ENCODE data around the gene PITRM1. TPM values are rescaled to one million over a fixed set of nuclear protein-coding genes. Genes with fewer than 3 reads are reported as not detected.
A peak's percentile ranks its signal among the peaks of the same experiment; 100 is the strongest.
"Not testable (repeated sequence)": the region's sequence is repeated elsewhere in the genome, so short reads cannot be mapped to it uniquely, and the experiment has no call there.

PITRM1 gene
- 10 to 100 TPM; 52.2 to 54.0 TPM for total RNA-seq
- long read RNA-seq, transcript PITRM1-201 (27 exons, 3,450 nt): major isoform, 16 of 40 reads
- long read RNA-seq, partial matches to known transcripts: 20 of 40 reads
- long read RNA-seq, other reads (novel, unspliced or antisense): 3 of 40 reads

DNA sequence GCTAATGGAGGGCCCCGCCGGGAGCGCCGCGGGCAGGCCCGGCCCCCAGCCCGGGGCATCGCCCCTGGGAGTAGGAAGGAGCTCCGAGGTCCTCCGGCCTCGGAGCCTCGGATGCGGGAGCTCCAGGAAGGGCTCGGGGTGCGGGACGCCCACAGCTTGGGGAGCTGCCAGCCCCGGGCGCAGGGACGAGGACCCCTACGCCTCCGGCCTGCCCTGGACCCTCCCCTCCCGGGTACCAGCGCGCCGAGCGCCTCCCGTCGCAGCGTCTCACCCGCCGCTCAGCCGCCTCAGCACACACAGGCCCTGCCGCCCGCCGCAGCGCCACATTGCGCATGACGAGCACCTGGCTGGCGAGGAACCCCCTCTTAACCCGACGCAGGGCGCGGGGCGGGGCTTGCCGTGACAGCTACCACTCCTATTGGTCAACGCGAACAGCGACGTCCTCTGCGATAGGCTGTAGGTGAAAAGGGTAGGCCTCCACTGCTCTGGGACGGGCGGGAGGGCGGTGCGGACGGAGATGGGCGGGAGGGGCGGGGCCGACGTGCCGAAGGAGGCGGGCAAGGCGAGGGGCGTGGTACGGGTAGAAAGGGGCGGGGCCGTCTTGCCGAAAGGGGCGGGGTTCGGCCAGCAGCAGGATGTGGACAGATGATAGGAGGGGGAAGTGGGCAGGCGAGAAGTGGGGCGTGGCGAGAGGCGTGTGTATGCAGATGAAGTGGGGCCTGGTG, at the start of gene PITRM1:
TSS of gene PITRM1 (minus strand) at position 337 of the 725 bp plus-strand sequence. CDS start at position 327, 10 bp downstream.
- intact Hi-C loops (cut with DNase I, micrococcal nuclease): no loop called here
- DNase-seq: peak; percentile 99
- peak; percentile 83 for ATAC-seq

- no peak for ATAC-seq
- intact Hi-C loops (cut with DNase I, micrococcal nuclease): no loop called here
Observed at GRCh38 chr10:3222068-3222467, 49.5 kb upstream of the PITRM1 start.

DNA sequence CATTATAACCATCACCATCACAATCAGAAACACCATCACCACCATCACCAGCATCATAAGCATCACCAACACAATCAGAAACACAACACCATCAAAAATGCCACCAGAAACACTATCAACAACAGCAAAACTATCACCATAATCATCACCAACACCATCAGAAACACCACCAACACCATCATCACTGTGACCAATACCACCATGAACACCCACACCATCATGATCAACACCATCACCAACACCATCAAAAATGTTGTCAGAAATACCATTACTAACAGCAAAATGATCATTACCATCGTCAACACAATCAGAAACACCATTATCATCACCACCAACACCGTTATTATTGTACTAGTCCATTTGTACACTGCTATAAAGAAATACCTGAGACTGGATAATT, 49.0 kb upstream of the PITRM1 start:
- DNase-seq; intact Hi-C loops (cut with DNase I, micrococcal nuclease); ATAC-seq: not testable (repeated sequence)

More at GRCh38 chr10:3222068-3222467, 49.5 kb upstream of the PITRM1 start:
- no peak for DNase-seq

- intact Hi-C loops (cut with DNase I, micrococcal nuclease): no loop called here
- DNase-seq (no peak), ATAC-seq (no peak)
Observed at GRCh38 chr10:3220853-3221252, 48.3 kb upstream of the PITRM1 start.

GRCh38 chr10:3219021-3219628, 46.5 kb upstream of the PITRM1 start:
- DNase-seq; ATAC-seq; intact Hi-C loops (cut with DNase I, micrococcal nuclease): not testable (repeated sequence)

DNA sequence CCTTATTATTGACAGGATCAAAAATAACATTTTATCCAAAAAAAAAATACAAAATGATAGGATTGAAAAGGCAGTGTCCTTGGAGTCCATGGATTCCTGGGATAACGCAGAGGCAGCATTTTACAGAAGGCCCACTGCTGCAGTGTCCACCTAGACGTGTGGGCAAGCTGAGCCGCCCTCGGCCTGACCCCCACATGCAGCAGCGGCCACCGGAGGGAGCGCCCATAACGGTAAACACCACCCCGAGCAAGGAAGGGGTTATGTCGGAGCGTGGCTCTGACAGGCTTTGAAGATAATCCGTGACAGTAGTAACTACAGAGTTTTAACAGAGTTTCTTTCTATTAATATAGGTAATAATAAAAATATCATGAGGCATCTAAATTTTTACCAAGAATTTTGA, 45.3 kb upstream of the PITRM1 start:
- ATAC-seq (no peak), DNase-seq (no peak)
- intact Hi-C loops (cut with DNase I, micrococcal nuclease): no loop called here

DNA sequence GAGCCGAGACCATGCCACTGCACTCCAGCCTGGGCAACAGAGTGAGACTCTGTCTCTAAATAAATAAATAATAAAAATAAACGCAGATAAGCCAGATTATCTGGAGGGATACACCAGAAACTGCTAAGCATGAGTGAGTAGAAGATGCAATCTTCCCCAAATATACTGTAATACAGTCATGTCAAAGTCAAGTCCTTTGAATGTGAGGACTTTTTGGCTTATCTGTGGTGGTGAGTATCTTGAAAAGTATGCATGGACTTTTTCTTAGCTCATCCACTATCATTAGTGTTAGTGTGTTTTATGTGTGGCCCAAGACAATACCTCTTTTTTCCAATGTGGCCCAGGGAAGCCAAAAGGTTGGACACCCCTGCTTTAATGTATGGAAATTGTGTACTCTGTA, 44.7 kb upstream of the PITRM1 start:
- intact Hi-C loops (cut with DNase I, micrococcal nuclease): no loop called here
- DNase-seq (no peak), ATAC-seq (no peak)

DNA sequence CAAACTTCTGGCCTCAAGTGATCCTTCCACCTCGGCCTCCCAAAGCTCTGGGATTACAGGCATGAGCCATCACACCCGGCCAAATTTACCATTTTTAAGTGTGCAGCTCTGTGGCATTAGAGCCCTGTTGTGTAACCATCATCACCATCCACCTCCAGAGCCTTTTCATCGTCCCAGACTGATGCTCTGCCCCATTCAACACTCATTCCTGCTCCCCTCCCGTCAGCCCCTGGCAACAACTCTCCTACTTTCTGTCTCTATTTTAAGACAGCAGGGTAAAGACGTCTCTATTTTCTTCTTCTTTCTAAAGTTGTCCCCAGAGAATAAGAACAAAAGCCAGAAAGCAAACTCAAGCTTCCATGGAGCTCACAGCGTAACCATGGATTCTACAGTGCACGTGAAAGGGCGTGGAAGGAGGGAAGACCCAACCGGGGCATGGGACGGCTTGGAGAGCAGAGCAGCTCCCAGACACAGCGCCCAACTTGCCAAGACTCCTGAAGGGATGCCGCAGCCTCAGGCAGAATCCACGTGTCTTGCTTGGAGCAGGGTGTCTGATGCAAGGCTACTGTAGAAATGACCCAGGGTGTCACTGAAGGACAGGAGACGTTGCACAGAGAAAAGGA, 42.7 kb upstream of the PITRM1 start:
- no peak for ATAC-seq
- DNase-seq: no peak
- intact Hi-C loops (cut with DNase I, micrococcal nuclease): no loop called here

DNA sequence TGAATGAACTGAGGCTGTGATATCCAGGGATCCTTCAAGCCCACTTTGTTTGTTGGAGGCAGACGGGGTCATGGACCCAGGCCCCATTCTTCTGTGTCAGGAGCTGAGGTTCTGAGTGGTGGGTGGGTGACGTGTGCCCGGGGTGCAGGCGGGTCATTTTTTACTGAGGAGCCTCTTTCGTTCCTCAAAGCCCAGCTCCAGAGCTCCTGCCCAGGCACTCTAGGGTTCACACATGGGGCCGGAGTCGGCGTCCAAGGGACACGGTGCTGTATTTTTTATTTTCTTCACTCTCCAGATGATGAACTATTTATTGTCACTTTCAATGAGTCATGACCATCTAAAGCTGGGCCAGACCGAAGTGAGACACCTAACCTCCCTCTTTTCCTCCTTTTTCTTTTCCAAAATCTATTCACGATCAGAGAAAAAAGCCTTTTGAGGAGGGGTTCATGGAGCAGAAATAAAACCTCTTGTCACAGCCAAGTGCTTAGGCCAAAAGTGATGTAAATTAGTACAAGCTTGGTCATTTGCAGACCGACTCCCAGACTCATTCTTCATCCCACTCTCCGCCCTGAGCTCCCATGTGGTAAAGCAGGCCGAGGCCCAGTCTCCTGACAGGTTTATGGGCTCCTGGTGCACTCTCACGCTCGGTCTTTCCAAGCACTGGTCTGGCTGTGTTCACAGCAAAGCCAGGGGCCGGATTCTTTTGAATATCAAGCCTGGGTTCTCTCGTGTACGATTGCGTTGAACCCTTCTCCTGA, 41.4 kb upstream of the PITRM1 start:
- intact Hi-C loops (cut with DNase I, micrococcal nuclease): no loop called here
- ATAC-seq (no peak), DNase-seq (no peak)

GRCh38 chr10:3213208-3213607, 40.6 kb upstream of the PITRM1 start:
- no peak for DNase-seq
- ATAC-seq: no peak

DNA sequence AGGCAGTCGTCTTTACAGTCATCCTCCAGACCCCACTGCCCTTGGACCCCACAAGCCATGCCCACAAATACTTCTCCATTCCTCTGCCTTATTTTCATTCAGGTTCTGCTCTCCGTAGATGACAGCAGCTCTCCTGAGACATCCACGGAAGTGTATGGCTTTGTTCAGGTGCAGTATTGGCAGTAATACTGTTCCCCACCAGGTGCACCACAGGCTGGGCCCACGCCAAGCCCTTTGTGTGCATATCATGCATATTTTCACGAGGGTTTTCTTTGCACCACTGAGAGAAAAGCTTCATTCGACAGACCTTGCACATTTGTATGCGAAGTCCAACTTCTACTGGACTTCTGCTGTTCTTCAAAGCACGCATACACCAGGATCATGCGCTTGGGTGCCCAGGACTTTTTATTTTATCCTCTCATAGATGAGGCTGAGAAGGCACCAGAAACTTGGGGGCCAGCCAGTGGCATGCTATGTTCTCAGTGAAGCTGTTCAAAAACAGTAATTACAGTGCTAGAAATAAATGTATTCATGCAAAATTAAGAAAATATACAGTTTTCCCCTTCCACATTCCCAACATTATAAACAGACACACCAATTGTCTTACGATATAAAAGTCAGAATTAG, 37.8 kb upstream of the PITRM1 start:
- ATAC-seq (no peak), DNase-seq (no peak)
- intact Hi-C loops (cut with DNase I, micrococcal nuclease): no loop called here

More at GRCh38 chr10:3213208-3213607, 40.6 kb upstream of the PITRM1 start:
- intact Hi-C loops (cut with DNase I, micrococcal nuclease): no loop called here

DNA sequence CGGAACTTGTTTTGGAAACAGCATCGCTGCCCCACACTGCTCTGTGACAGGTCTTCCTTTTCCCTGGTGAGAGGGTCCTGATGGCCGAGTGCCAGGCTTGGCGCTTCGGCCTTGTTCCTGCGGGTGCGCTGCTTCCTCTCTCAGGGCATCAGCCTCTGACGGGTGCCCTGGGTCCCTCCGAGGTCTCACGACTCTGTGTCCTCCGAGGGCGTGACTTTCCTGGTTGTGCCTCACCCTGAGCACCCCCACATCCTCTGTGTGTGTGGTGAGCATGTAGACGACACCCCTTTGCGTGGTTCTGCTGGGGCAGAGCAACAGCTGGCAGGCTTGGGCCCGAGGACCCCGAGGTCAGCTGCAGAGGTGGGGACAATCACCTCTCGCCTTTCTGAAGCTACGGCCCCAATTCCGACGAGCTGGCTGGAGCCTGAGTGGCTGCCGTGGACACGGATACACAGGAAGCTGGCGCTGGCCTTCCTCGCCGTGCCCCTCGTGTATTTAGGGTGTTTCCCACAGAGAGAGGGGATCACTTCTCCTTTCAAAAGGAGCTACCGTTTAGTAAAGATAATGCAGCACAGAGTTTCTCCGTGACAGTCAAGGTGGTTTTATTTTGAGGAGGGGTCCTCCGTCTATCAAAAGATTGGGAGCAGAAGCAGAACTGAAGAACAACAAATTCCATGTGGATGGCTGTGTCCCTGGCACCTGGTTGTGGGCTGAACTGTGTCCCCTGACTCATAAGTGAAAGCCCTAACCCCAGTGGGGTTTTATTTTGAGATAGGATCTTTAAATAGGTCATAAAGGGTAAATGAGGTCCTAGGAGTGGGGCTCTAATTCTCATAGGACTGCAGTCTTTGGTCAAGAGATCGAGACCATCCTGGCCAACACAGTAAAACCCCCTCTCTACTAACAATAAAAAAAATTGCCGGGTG, 36.2 kb upstream of the PITRM1 start:
- ATAC-seq: no peak
- no peak for DNase-seq
- intact Hi-C loops (cut with DNase I, micrococcal nuclease): no loop called here

GRCh38 chr10:3207351-3207750, 34.8 kb upstream of the PITRM1 start:
- intact Hi-C loops (cut with DNase I, micrococcal nuclease): no loop called here
- DNase-seq (no peak), ATAC-seq (no peak)

DNA sequence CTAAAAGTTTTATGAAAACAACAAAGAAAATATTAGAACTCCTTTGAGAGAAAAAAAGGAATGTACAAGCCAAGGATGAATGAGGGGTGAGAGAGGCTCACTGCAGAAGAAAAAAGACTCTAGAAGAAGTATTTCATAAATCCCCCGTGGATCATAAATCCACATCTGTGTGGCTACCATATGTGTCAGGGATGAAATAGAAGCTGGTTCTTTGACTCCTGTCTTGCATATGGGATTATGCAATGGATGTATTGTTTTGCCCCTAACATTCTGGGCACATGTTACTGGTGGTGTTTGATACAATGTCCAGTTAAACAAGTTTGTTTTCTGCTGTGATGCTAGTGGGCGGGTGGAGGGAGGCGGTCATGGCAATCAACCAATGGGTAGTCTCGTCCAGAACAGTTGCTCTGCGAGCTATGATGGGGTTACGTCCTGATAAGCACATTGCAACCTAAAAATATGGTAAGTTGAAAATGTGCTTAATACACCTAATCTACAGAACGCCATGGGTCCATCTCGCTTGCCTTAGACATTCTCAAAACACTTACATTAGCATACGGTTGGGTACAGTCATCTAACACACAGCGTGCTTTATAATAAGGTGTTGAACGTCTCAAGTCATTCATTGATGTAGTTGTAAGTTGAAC, 34.1 kb upstream of the PITRM1 start:
- DNase-seq (no peak), ATAC-seq (no peak)
- intact Hi-C loops (cut with DNase I, micrococcal nuclease): no loop called here

DNA sequence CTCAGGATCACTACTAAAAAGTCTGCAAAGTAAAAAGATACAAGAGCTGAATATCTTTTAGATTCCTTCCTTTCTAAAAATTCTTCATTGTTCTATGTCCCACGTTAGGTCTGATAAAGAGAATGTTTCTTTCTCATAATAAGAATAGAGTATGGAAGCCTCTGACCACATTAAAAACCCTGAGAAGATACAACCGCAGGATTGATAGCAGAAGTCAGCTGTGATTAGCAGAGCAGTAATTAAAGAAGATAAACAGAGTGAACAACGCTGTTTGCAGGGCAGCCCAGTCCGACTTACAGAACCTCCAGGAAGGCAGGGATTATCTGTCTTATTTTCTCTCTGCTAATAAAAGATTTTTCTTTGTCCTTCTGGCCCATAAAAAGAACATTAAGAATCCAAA, 31.4 kb upstream of the PITRM1 start:
- no peak for ATAC-seq

DNA sequence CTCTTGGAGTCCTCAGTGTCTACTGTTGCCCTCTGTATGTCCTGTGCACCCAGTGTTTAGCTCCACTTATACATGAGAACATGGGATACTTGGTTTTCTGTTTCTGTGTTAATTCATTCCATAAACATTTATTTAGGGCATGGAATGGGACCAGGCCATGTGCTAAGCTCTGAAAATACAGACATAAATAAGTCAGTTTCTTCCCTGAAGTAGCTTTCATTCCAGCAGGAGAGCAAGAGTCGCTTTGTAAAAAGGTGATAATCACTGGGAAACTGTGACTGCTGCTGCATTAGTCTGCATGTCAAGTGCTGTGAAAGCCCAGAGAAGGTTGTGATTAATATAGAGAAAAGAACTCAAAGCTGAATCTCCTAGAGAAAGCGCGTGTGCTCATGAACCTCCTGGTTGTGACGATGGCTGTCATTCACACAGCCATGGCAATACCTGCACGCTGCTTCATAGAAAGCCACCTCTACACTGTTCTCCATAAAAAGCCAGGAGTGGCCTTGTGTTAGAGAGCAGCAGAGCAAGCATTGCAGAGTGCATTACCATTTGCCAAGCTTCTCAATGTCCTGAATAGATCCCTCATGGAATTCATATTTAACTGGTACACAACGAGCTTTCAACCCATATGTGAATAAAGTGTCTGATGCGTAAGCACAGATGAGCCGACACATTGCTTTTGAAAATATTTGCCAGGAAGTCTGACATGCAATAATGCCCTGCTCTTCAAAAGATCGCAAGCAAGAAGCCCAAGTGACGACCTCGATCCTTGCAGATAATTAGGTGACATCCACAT, 30.6 kb upstream of the PITRM1 start:
- DNase-seq: no peak
- ATAC-seq: no peak
- intact Hi-C loops (cut with DNase I, micrococcal nuclease): no loop called here

More for the DNA sequence above, 31.4 kb upstream of the PITRM1 start:
- no peak for DNase-seq
- intact Hi-C loops (cut with DNase I, micrococcal nuclease): no loop called here
